GM23338 (cell line): ENCODE measurements around the gene RAMP3. TPM values are rescaled to one million over a fixed set of nuclear protein-coding genes. Genes with fewer than 3 reads are reported as not detected.

ENCODE experiments used
- ATAC-seq: fragments of 200-7000 bp; cut with Tn5 transposase; 3 replicates; pipeline ENCODE4 v1.9.1; 2020
- DNase-seq: peaks from one replicate; pipeline ENCODE4 v3.0.0-alpha.2; 2015; ENCODE audit warnings: low spot score
- H2AFZ ChIP-seq: fragments of 200-600 bp; sonication (generic); 2 replicates; pipeline ENCODE4 v1.8.0; 2016; ENCODE audit warnings: antibody characterized with exemption, mild to moderate bottlenecking, moderate library complexity
- H3F3A ChIP-seq: fragments of 200-600 bp; sonication (generic); replicated peaks from 2 replicates; pipeline ENCODE4 v1.8.0; 2017; ENCODE audit warnings: antibody characterized with exemption, mixed run types, low read depth
- H3K27ac ChIP-seq: fragments of 200-600 bp; sonication (generic); 2 replicates; pipeline ENCODE4 v1.6.1; 2016; ENCODE audit warnings: low read depth
- H3K27me3 ChIP-seq: fragments of 200-600 bp; sonication (generic); 2 replicates; pipeline ENCODE4 v1.8.0; 2016; ENCODE audit warnings: mild to moderate bottlenecking, mixed run types, moderate library complexity; ENCODE audit not compliant: insufficient read depth
- H3K36me3 ChIP-seq: fragments of 200-600 bp; sonication (generic); 2 replicates; pipeline ENCODE4 v1.8.0; 2016; ENCODE audit warnings: mild to moderate bottlenecking; ENCODE audit not compliant: insufficient read depth
- H3K4me1 ChIP-seq: fragments of 200-600 bp; sonication (generic); 2 replicates; pipeline ENCODE4 v1.8.0; 2016; ENCODE audit warnings: mild to moderate bottlenecking, moderate library complexity; ENCODE audit not compliant: insufficient read depth
- H3K4me2 ChIP-seq: fragments of 200-600 bp; sonication (generic); 2 replicates; pipeline ENCODE4 v1.7.1; 2017; ENCODE audit warnings: mixed run types
- H3K4me3 ChIP-seq: fragments of 200-600 bp; sonication (generic); 2 replicates; pipeline ENCODE4 v1.6.1; 2016; ENCODE audit warnings: mixed run types
- H3K79me2 ChIP-seq: fragments of 200-600 bp; sonication (generic); replicated peaks from 2 replicates; pipeline ENCODE4 v1.8.0; 2017; ENCODE audit warnings: mild to moderate bottlenecking; ENCODE audit not compliant: insufficient read depth
- H3K9me2 ChIP-seq: fragments of 200-600 bp; sonication (generic); 2 replicates; pipeline ENCODE4 v1.8.0; 2017; ENCODE audit not compliant: insufficient read depth
- H4K20me1 ChIP-seq: fragments of 200-600 bp; sonication (generic); replicated peaks from 2 replicates; pipeline ENCODE4 v1.8.0; 2017; ENCODE audit warnings: mild to moderate bottlenecking; ENCODE audit not compliant: insufficient read depth
- H3K27ac Mint-ChIP-seq: 2 replicates; pipeline ENCODE4 v1.8.0; 2020; ENCODE audit warnings: inconsistent platforms, mild to moderate bottlenecking, moderate library complexity, mixed read lengths
- H3K27me3 Mint-ChIP-seq: 3 replicates; pipeline ENCODE4 v1.8.0; 2022; ENCODE audit warnings: low read depth, mild to moderate bottlenecking, moderate library complexity, mixed read lengths, inconsistent platforms; ENCODE audit not compliant: insufficient read depth, poor library complexity
- H3K36me3 Mint-ChIP-seq: 3 replicates; pipeline ENCODE4 v1.8.0; 2021; ENCODE audit warnings: low read depth, mild to moderate bottlenecking, inconsistent platforms, moderate library complexity, mixed read lengths
- H3K4me1 Mint-ChIP-seq: 3 replicates; pipeline ENCODE4 v1.8.0; 2020; ENCODE audit warnings: mild to moderate bottlenecking, inconsistent platforms, mixed read lengths
- H3K4me3 Mint-ChIP-seq: 3 replicates; pipeline ENCODE4 v1.8.0; 2021; ENCODE audit warnings: moderate library complexity, mild to moderate bottlenecking, inconsistent platforms, mixed read lengths
- H3K9me3 Mint-ChIP-seq: 3 replicates; pipeline ENCODE4 v1.8.0; 2020; ENCODE audit warnings: moderate library complexity, mild to moderate bottlenecking, inconsistent platforms, mixed read lengths
- CREB1 ChIP-seq: fragments of 250-450 bp; sonication (Bioruptor Pico); IDR thresholded peaks from 2 replicates; pipeline ENCODE4 v1.5.0; 2020; ENCODE audit warnings: low read depth, mild to moderate bottlenecking, moderate library complexity
- EZH2 ChIP-seq: fragments of 200-600 bp; sonication (generic); IDR thresholded peaks from one replicate; pipeline ENCODE4 v1.8.0; 2017; ENCODE audit warnings: antibody characterized with exemption, mild to moderate bottlenecking, low read depth; ENCODE audit not compliant: unreplicated experiment
- JUNB ChIP-seq: IDR thresholded peaks from one replicate; pipeline ENCODE4 v1.6.1; 2016; ENCODE audit warnings: antibody characterized with exemption; ENCODE audit not compliant: unreplicated experiment
- POLR2AphosphoS5 ChIP-seq: IDR thresholded peaks from 2 replicates; pipeline ENCODE4 v1.6.1; 2016; ENCODE audit warnings: antibody characterized with exemption, low read depth
- polyA plus RNA-seq: library from polyadenylated mRNA; unstranded; fragments of >200 nt; fragmentation: Nextera tagmentation; extraction: Ambion mirVana; gene quantifications from 2 replicates; pipeline ENCODE4 v1.2.1, GENCODE V29; 2016
- total RNA-seq: library from RNA; depleted of rRNA; stranded (reverse); fragments of >200 nt; shearing (Covaris generic); gene quantifications from 2 replicates; pipeline ENCODE4 v1.2.3, GENCODE V29; 2014
- TF ChIP-seq, protein P1 (sequence below): IDR thresholded peaks from one replicate; pipeline ENCODE4 v1.6.1; 2018; ENCODE audit warnings: antibody characterized with exemption; ENCODE audit not compliant: unreplicated experiment
- TF ChIP-seq, protein P2 (sequence below), 2 experiments: fragments of 200-600 bp in 1 of 2; sonication (generic) in 1 of 2; conservative IDR thresholded peaks; 2 replicates each; pipeline versions ENCODE4 v1.5.1 to v1.6.1; 2016 to 2017; ENCODE audit warnings: antibody characterized with exemption in 2 of 2, low read depth in 2 of 2, mild to moderate bottlenecking in 2 of 2, moderate library complexity in 1 of 2
- TF ChIP-seq, protein P3 (sequence below): fragments of 250-450 bp; sonication (Bioruptor Pico); IDR thresholded peaks from 2 replicates; pipeline ENCODE4 v1.5.0; 2020; ENCODE audit warnings: mild to moderate bottlenecking, moderate library complexity

RAMP3 gene
- total and polyA plus RNA-seq, 2 experiments from 2014 or later, result 1.1 to 4.6 TPM

- H3K79me2 ChIP-seq, result no peaks in the 10 kb centered on the region
- Mint-ChIP-seq H3K27me3 (peaks cover 6% of the 10 kb centered on the region), H3K9me3 (no peaks in the 10 kb centered on the region), H3K36me3 (no peaks in the 10 kb centered on the region; the same call in 2 of the 3 replicates), H3K4me1 (no peaks in the 10 kb centered on the region), H3K4me3 (no peak overlapping the region), H3K27ac (no peak overlapping the region; the same call in 1 of the 2 replicates)
- TF ChIP-seq EZH2 (no peak), JUNB (no peak)
- TF ChIP-seq, protein P1, sequence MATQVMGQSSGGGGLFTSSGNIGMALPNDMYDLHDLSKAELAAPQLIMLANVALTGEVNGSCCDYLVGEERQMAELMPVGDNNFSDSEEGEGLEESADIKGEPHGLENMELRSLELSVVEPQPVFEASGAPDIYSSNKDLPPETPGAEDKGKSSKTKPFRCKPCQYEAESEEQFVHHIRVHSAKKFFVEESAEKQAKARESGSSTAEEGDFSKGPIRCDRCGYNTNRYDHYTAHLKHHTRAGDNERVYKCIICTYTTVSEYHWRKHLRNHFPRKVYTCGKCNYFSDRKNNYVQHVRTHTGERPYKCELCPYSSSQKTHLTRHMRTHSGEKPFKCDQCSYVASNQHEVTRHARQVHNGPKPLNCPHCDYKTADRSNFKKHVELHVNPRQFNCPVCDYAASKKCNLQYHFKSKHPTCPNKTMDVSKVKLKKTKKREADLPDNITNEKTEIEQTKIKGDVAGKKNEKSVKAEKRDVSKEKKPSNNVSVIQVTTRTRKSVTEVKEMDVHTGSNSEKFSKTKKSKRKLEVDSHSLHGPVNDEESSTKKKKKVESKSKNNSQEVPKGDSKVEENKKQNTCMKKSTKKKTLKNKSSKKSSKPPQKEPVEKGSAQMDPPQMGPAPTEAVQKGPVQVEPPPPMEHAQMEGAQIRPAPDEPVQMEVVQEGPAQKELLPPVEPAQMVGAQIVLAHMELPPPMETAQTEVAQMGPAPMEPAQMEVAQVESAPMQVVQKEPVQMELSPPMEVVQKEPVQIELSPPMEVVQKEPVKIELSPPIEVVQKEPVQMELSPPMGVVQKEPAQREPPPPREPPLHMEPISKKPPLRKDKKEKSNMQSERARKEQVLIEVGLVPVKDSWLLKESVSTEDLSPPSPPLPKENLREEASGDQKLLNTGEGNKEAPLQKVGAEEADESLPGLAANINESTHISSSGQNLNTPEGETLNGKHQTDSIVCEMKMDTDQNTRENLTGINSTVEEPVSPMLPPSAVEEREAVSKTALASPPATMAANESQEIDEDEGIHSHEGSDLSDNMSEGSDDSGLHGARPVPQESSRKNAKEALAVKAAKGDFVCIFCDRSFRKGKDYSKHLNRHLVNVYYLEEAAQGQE, result no peak
- H2AFZ ChIP-seq, result no peak overlapping the region
- 0 out of 2 replicates have a peak, but pooled peaks cover 3% of the 10 kb centered on the region for H3K9me2 ChIP-seq
- no peak overlapping the region for H3K27ac ChIP-seq
- no peaks in the 10 kb centered on the region for H3K36me3 ChIP-seq
- H3K4me1 ChIP-seq, result no peaks in the 10 kb centered on the region
- DNase-seq (no peak), ATAC-seq (no peak)
- H3K4me3 ChIP-seq, result no peak overlapping the region
- H4K20me1 ChIP-seq, result no peaks in the 10 kb centered on the region; the same call in 1 of the 2 replicates
- H3K4me2 ChIP-seq, result no peak overlapping the region
- no peaks in the 10 kb centered on the region for H3K27me3 ChIP-seq
- no peaks in the 10 kb centered on the region for H3F3A ChIP-seq
These were observed 26.9 kb downstream of the RAMP3 start for GRCh38 chr7:45184326-45185027.

DNA sequence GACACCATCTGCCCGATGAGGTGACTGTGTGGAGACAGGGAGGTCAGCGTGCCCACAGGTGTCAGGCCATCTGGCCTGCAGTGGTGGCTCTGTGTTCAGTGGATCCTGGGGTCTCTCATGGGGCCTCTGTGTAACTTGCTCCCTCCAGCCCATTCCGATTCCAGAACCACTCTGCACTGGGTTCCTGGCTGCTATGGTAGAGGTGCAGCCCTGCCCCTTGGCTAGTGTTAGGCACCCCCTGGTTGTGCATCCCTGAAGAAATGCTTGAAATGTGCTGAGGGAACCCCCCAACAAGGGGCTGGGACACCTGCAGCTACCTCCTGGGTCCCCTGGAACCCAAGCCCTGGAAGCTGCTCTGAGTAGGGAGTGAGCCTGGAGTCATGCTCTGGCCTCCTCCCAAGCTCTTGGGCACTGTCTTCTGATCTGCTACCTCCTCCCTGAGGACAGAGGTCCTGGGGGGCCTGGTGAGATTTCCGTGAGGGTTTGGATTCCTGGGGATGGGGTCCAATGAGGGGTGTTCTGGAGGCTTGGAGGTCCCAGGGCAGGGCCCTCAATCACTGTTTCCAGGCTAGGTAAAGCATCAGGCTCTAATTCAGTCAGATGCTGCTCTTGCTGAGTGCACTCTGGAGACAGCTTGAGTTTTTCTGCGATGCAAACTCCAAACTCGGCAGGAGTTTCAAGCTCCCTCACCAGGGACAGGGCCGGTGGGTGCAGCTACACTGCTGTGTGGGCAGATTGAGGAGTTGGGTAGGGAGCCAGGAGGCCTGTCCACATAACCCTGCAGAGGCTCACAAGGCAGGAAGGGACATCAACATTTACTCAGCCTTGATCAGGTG, 27.7 kb downstream of the RAMP3 start:
- Histone ChIP-seq H3K4me3 (no peak overlapping the region), H3K79me2 (no peaks in the 10 kb centered on the region), H3F3A (no peaks in the 10 kb centered on the region), H3K27ac (no peak overlapping the region), H4K20me1 (no peaks in the 10 kb centered on the region; the same call in 1 of the 2 replicates), H3K27me3 (no peaks in the 10 kb centered on the region), H3K9me2 (0 out of 2 replicates have a peak, but pooled peaks cover 3% of the 10 kb centered on the region), H3K4me1 (no peaks in the 10 kb centered on the region), H3K4me2 (no peak overlapping the region), H3K36me3 (no peaks in the 10 kb centered on the region), H2AFZ (no peak overlapping the region)
- no peaks in the 10 kb centered on the region for H3K9me3 Mint-ChIP-seq
- H3K4me3 Mint-ChIP-seq, result no peak overlapping the region
- H3K4me1 Mint-ChIP-seq, result no peaks in the 10 kb centered on the region
- ATAC-seq (no peak), DNase-seq (no peak)
- H3K27ac Mint-ChIP-seq, result no peak overlapping the region; the same call in 1 of the 2 replicates
- H3K36me3 Mint-ChIP-seq, result no peaks in the 10 kb centered on the region
- H3K27me3 Mint-ChIP-seq, result peaks cover 6% of the 10 kb centered on the region
- TF ChIP-seq CREB1 (CRISPR knock-in tag), result no peak
- TF ChIP-seq, protein P2, sequence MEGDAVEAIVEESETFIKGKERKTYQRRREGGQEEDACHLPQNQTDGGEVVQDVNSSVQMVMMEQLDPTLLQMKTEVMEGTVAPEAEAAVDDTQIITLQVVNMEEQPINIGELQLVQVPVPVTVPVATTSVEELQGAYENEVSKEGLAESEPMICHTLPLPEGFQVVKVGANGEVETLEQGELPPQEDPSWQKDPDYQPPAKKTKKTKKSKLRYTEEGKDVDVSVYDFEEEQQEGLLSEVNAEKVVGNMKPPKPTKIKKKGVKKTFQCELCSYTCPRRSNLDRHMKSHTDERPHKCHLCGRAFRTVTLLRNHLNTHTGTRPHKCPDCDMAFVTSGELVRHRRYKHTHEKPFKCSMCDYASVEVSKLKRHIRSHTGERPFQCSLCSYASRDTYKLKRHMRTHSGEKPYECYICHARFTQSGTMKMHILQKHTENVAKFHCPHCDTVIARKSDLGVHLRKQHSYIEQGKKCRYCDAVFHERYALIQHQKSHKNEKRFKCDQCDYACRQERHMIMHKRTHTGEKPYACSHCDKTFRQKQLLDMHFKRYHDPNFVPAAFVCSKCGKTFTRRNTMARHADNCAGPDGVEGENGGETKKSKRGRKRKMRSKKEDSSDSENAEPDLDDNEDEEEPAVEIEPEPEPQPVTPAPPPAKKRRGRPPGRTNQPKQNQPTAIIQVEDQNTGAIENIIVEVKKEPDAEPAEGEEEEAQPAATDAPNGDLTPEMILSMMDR (conservative IDR thresholded peaks at IDR 0.05; ENCODE audit: low read depth in 2 of 2), result no peak
- no peak for TF ChIP-seq POLR2AphosphoS5
- TF ChIP-seq, protein P3, sequence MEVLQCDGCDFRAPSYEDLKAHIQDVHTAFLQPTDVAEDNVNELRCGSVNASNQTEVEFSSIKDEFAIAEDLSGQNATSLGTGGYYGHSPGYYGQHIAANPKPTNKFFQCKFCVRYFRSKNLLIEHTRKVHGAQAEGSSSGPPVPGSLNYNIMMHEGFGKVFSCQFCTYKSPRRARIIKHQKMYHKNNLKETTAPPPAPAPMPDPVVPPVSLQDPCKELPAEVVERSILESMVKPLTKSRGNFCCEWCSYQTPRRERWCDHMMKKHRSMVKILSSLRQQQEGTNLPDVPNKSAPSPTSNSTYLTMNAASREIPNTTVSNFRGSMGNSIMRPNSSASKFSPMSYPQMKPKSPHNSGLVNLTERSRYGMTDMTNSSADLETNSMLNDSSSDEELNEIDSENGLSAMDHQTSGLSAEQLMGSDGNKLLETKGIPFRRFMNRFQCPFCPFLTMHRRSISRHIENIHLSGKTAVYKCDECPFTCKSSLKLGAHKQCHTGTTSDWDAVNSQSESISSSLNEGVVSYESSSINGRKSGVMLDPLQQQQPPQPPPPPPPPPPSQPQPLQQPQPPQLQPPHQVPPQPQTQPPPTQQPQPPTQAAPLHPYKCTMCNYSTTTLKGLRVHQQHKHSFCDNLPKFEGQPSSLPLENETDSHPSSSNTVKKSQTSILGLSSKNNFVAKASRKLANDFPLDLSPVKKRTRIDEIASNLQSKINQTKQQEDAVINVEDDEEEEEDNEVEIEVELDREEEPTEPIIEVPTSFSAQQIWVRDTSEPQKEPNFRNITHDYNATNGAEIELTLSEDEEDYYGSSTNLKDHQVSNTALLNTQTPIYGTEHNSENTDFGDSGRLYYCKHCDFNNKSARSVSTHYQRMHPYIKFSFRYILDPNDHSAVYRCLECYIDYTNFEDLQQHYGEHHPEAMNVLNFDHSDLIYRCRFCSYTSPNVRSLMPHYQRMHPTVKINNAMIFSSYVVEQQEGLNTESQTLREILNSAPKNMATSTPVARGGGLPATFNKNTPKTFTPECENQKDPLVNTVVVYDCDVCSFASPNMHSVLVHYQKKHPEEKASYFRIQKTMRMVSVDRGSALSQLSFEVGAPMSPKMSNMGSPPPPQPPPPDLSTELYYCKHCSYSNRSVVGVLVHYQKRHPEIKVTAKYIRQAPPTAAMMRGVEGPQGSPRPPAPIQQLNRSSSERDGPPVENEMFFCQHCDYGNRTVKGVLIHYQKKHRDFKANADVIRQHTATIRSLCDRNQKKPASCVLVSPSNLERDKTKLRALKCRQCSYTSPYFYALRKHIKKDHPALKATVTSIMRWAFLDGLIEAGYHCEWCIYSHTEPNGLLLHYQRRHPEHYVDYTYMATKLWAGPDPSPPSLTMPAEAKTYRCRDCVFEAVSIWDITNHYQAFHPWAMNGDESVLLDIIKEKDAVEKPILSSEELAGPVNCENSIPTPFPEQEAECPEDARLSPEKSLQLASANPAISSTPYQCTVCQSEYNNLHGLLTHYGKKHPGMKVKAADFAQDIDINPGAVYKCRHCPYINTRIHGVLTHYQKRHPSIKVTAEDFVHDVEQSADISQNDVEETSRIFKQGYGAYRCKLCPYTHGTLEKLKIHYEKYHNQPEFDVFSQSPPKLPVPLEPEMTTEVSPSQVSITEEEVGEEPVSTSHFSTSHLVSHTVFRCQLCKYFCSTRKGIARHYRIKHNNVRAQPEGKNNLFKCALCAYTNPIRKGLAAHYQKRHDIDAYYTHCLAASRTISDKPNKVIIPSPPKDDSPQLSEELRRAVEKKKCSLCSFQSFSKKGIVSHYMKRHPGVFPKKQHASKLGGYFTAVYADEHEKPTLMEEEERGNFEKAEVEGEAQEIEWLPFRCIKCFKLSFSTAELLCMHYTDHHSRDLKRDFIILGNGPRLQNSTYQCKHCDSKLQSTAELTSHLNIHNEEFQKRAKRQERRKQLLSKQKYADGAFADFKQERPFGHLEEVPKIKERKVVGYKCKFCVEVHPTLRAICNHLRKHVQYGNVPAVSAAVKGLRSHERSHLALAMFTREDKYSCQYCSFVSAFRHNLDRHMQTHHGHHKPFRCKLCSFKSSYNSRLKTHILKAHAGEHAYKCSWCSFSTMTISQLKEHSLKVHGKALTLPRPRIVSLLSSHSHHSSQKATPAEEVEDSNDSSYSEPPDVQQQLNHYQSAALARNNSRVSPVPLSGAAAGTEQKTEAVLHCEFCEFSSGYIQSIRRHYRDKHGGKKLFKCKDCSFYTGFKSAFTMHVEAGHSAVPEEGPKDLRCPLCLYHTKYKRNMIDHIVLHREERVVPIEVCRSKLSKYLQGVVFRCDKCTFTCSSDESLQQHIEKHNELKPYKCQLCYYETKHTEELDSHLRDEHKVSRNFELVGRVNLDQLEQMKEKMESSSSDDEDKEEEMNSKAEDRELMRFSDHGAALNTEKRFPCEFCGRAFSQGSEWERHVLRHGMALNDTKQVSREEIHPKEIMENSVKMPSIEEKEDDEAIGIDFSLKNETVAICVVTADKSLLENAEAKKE (CRISPR knock-in tag), result no peak
